ENCODE data around the gene NR0B2. TPM values are rescaled to one million over a fixed set of nuclear protein-coding genes. Genes with fewer than 3 reads are reported as not detected.

NR0B2 gene
- polyA plus RNA-seq, 1 donor (not counting 4 experiments of a cell fraction or from before 2014, with no cell fraction given), result not detected

GRCh38 chr1:26923711-26924110, 9.9 kb upstream of the NR0B2 start:
- Histone ChIP-seq H2AFZ (ENCODE audit: control insufficient read depth, low read length) (no peak overlapping the region), H3K36me3 (ENCODE audit: control insufficient read depth in 2 of 2, extremely low read depth in 1 of 2, insufficient read depth in 2 of 2, low read length in 2 of 2) (peaks cover 16 to 19% of the 10 kb centered on the region in 2 experiments), H3K9me3 (ENCODE audit: control insufficient read depth, low read depth, low read length) (no peaks in the 10 kb centered on the region), H3K79me2 (ENCODE audit: control insufficient read depth, insufficient read depth, low read length) (peaks cover 52% of the 10 kb centered on the region), H3K4me1 (ENCODE audit: control insufficient read depth, extremely low read depth, insufficient read depth, low read length) (peaks cover 15% of the 10 kb centered on the region), H3K9me1 (ENCODE audit: control insufficient read depth, extremely low read depth, insufficient read depth, low read length) (no peaks in the 10 kb centered on the region), H3K27ac (ENCODE audit: control insufficient read depth, insufficient read depth, low read length) (no peak overlapping the region), H3K27me3 (ENCODE audit: control insufficient read depth, extremely low read depth, insufficient read depth, low read length) (no peaks in the 10 kb centered on the region), H4K20me1 (ENCODE audit: control insufficient read depth, extremely low read depth, insufficient read depth, low read length) (peaks cover 4% of the 10 kb centered on the region), H3K4me2 (ENCODE audit: control insufficient read depth, extremely low read depth, insufficient read depth, low read depth, low read length) (peak overlapping the region; percentile 79), H3K4me3 (ENCODE audit: control insufficient read depth in 2 of 3, extremely low read depth in 1 of 3, insufficient read depth in 2 of 3, low read depth in 1 of 3, low read length in 3 of 3) (no peak overlapping the region), H3K9ac (ENCODE audit: control insufficient read depth, extremely low read depth, insufficient read depth, low read length) (no peak overlapping the region)
- dilution Hi-C loops (cut with MboI; ENCODE audit: extremely low pct_ligation_motif_present, low sequenced_read_pairs), result no loop called here
- TF ChIP-seq, protein P1, sequence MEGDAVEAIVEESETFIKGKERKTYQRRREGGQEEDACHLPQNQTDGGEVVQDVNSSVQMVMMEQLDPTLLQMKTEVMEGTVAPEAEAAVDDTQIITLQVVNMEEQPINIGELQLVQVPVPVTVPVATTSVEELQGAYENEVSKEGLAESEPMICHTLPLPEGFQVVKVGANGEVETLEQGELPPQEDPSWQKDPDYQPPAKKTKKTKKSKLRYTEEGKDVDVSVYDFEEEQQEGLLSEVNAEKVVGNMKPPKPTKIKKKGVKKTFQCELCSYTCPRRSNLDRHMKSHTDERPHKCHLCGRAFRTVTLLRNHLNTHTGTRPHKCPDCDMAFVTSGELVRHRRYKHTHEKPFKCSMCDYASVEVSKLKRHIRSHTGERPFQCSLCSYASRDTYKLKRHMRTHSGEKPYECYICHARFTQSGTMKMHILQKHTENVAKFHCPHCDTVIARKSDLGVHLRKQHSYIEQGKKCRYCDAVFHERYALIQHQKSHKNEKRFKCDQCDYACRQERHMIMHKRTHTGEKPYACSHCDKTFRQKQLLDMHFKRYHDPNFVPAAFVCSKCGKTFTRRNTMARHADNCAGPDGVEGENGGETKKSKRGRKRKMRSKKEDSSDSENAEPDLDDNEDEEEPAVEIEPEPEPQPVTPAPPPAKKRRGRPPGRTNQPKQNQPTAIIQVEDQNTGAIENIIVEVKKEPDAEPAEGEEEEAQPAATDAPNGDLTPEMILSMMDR (optimal IDR thresholded peaks at IDR 0.05 in 1 of 3, IDR thresholded peaks at IDR 0.05 in 1 of 3, conservative IDR thresholded peaks at IDR 0.05 in 1 of 3; ENCODE audit: extremely low read depth in 1 of 3, insufficient read depth in 2 of 3, low read length in 3 of 3), result no peak
- TF ChIP-seq EZH2 (IDR thresholded peaks at IDR 0.05; ENCODE audit: low read length), result no peak
- FAIRE-seq (no peak), DNase-seq (ENCODE audit: low read depth, low spot score) (no peak)

DNA sequence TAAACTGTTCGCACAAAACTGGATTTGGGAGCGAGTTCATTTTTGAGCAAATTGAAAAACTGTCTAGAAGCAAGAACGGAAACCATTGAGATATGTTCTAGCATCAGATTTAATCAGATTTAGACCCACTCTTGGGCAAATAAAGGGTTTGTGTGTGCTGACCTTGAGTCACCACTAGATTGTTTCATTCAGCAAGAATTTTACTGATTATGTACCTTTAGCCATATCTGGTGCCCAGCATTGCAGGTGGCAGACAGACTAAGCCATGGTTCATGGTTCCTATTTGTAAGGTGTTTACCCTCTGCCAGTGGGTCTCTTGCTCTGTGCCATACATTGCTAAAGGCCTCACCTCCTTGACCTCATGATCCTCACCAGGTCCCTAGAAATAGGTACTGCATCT, 9.1 kb upstream of the NR0B2 start:
- peak overlapping the region; percentile 79 for H3K4me2 ChIP-seq (ENCODE audit: control insufficient read depth, extremely low read depth, insufficient read depth, low read depth, low read length)
- peaks cover 16 to 19% of the 10 kb centered on the region in 2 experiments for H3K36me3 ChIP-seq (ENCODE audit: control insufficient read depth in 2 of 2, extremely low read depth in 1 of 2, insufficient read depth in 2 of 2, low read length in 2 of 2)
- no peaks in the 10 kb centered on the region for H3K9me1 ChIP-seq (ENCODE audit: control insufficient read depth, extremely low read depth, insufficient read depth, low read length)
- H3K9me3 ChIP-seq (ENCODE audit: control insufficient read depth, low read depth, low read length), result no peaks in the 10 kb centered on the region
- peaks cover 45% of the 10 kb centered on the region for H3K79me2 ChIP-seq (ENCODE audit: control insufficient read depth, insufficient read depth, low read length)
- H3K4me1 ChIP-seq (ENCODE audit: control insufficient read depth, extremely low read depth, insufficient read depth, low read length), result peaks cover 15% of the 10 kb centered on the region
- dilution Hi-C loops (cut with MboI; ENCODE audit: extremely low pct_ligation_motif_present, low sequenced_read_pairs), result no loop called here
- DNase-seq (ENCODE audit: low read depth, low spot score) (no peak), FAIRE-seq (no peak)
- H3K27me3 ChIP-seq (ENCODE audit: control insufficient read depth, extremely low read depth, insufficient read depth, low read length), result no peaks in the 10 kb centered on the region
- peaks cover 4% of the 10 kb centered on the region for H4K20me1 ChIP-seq (ENCODE audit: control insufficient read depth, extremely low read depth, insufficient read depth, low read length)
- H3K4me3 ChIP-seq (ENCODE audit: control insufficient read depth in 2 of 3, extremely low read depth in 1 of 3, insufficient read depth in 2 of 3, low read depth in 1 of 3, low read length in 3 of 3), result peak overlapping the region; percentile 86 to 96 (median 89)
- peak overlapping the region; percentile 90 for H3K27ac ChIP-seq (ENCODE audit: control insufficient read depth, insufficient read depth, low read length)
- H3K9ac ChIP-seq (ENCODE audit: control insufficient read depth, extremely low read depth, insufficient read depth, low read length), result peak overlapping the region; percentile 90
- no peak overlapping the region for H2AFZ ChIP-seq (ENCODE audit: control insufficient read depth, low read length)
- TF ChIP-seq, protein P1 (optimal IDR thresholded peaks at IDR 0.05 in 1 of 3, IDR thresholded peaks at IDR 0.05 in 1 of 3, conservative IDR thresholded peaks at IDR 0.05 in 1 of 3; ENCODE audit: extremely low read depth in 1 of 3, insufficient read depth in 2 of 3, low read length in 3 of 3), result no peak
- no peak for TF ChIP-seq EZH2 (IDR thresholded peaks at IDR 0.05; ENCODE audit: low read length)
